B cell (primary cell): ENCODE data around the gene ALG9. TPM values are rescaled to one million over a fixed set of nuclear protein-coding genes. Genes with fewer than 3 reads are reported as not detected.

Experiments
- ATAC-seq: fragments of 200-7000 bp; cut with Tn5 transposase; one replicate; pipeline ENCODE4 v1.10.0; 2021; ENCODE audit warnings: low read depth, mild to moderate bottlenecking, moderate number of reproducible peaks, moderate library complexity
- CTCF ChIA-PET: fragments of 350-600 bp; sonication (Branson Sonifier 250); formaldehyde crosslinking; loops from one replicate; lab custom pipeline; 2021; ENCODE audit warnings: antibody characterized with exemption, inconsistent platforms; lab: Charles Lee
- POLR2A ChIA-PET: fragments of 350-600 bp; sonication (Branson Sonifier 250); formaldehyde crosslinking; loops from one replicate; lab custom pipeline; 2021; ENCODE audit warnings: antibody characterized with exemption; lab: Charles Lee
- DNase-seq: peaks from one replicate; pipeline ENCODE4 v3.0.0; 2013
- H2AFZ ChIP-seq: 2 replicates; pipeline ENCODE4 v1.6.1; 2012; ENCODE audit warnings: mild to moderate bottlenecking, low read depth, low read length; ENCODE audit not compliant: insufficient read depth, poor library complexity, severe bottlenecking
- H3K27ac ChIP-seq, 2 donors: 1 replicate in 1 of 2; 2 replicates in 1 of 2; pipeline ENCODE4 v1.5.1; 2012 to 2013; ENCODE audit warnings: low read length in 2 of 2, mild to moderate bottlenecking in 2 of 2, moderate library complexity in 1 of 2
- H3K27me3 ChIP-seq, 4 experiments: fragments of 200-600 bp in 1 of 4; sonication (generic) in 1 of 4; replicated peaks in 1 of 4; 1 replicate in 2 of 4; 2 replicates in 2 of 4; pipeline versions ENCODE4 v1.6.1 to v1.7.0; 2013 to 2016; ENCODE audit warnings: low read length in 3 of 4, mild to moderate bottlenecking in 2 of 4, mixed read lengths in 1 of 4, moderate library complexity in 1 of 4; ENCODE audit not compliant: insufficient read depth in 4 of 4, control insufficient read depth in 3 of 4; ENCODE audit errors: control extremely low read depth in 1 of 4
- H3K36me3 ChIP-seq, 2 experiments: replicated peaks in 1 of 2; 1 replicate in 1 of 2; 2 replicates in 1 of 2; pipeline versions ENCODE4 v1.6.1 to v1.7.1; 2013; ENCODE audit warnings: low read length in 1 of 2; ENCODE audit not compliant: insufficient read depth in 2 of 2, control insufficient read depth in 1 of 2; ENCODE audit errors: control extremely low read depth in 1 of 2, extremely low read depth in 1 of 2
- H3K4me1 ChIP-seq, 2 donors: fragments of 200-600 bp in 1 of 2; sonication (generic) in 1 of 2; 1 replicate in 1 of 2; 2 replicates in 1 of 2; pipeline versions ENCODE4 v1.5.1 to v1.6.1; 2013 to 2017; ENCODE audit warnings: low read length in 2 of 2; ENCODE audit not compliant: control insufficient read depth in 2 of 2, insufficient read depth in 2 of 2
- H3K4me2 ChIP-seq: replicated peaks from 2 replicates; pipeline ENCODE3; 2012; ENCODE audit warnings: mild to moderate bottlenecking, low read depth, low read length; ENCODE audit not compliant: poor library complexity, severe bottlenecking
- H3K4me3 ChIP-seq, 5 experiments: fragments of 200-600 bp in 1 of 5; sonication (generic) in 1 of 5; 1 replicate in 3 of 5; 2 replicates in 2 of 5; pipeline versions ENCODE4 v1.5.1 to v1.7.0; 2011 to 2016; ENCODE audit warnings: low read length in 4 of 5, mild to moderate bottlenecking in 4 of 5, low read depth in 2 of 5, control low read depth in 1 of 5, moderate library complexity in 1 of 5; ENCODE audit not compliant: insufficient read depth in 1 of 5; ENCODE audit errors: control extremely low read depth in 1 of 5, extremely low read depth in 1 of 5
- H3K79me2 ChIP-seq: fragments of 200-600 bp; sonication (generic); one replicate; pipeline ENCODE4 v1.6.0; 2016; ENCODE audit warnings: low read length; ENCODE audit not compliant: control insufficient read depth, insufficient read depth
- H3K9ac ChIP-seq: fragments of 200-600 bp; sonication (generic); 2 replicates; pipeline ENCODE4 v1.6.1; 2017; ENCODE audit warnings: mild to moderate bottlenecking, low read length, moderate library complexity
- H3K9me3 ChIP-seq, 3 donors: one replicate each; pipeline versions ENCODE4 v1.6.1 to v1.7.1; 2013; ENCODE audit warnings: low read length in 2 of 3; ENCODE audit not compliant: control insufficient read depth in 2 of 3, insufficient read depth in 1 of 3; ENCODE audit errors: control extremely low read depth in 1 of 3
- H4K20me1 ChIP-seq: 2 replicates; pipeline ENCODE4 v1.6.0; 2012; ENCODE audit warnings: mild to moderate bottlenecking, low read length; ENCODE audit not compliant: insufficient read depth, control insufficient read depth, poor library complexity, severe bottlenecking
- H3K27ac Mint-ChIP-seq: one replicate; pipeline ENCODE4 v1.8.0; 2021; ENCODE audit warnings: mixed read lengths
- H3K27me3 Mint-ChIP-seq: one replicate; pipeline ENCODE4 v1.8.0; 2021; ENCODE audit warnings: mixed read lengths
- H3K4me1 Mint-ChIP-seq: one replicate; pipeline ENCODE4 v1.8.0; 2021; ENCODE audit warnings: mixed read lengths
- H3K4me3 Mint-ChIP-seq: one replicate; pipeline ENCODE4 v1.8.0; 2021; ENCODE audit warnings: mixed read lengths
- H3K9me3 Mint-ChIP-seq: one replicate; pipeline ENCODE4 v1.8.0; 2022; ENCODE audit warnings: mixed read lengths; ENCODE audit not compliant: insufficient read depth
- EZH2 ChIP-seq: IDR thresholded peaks from 2 replicates; pipeline ENCODE4 v1.6.1; 2012; ENCODE audit warnings: borderline replicate concordance, low read depth, mild to moderate bottlenecking, moderate library complexity, low read length; ENCODE audit not compliant: insufficient read depth, poor library complexity, severe bottlenecking
- WGBS: methylation state at CpG from one replicate; pipeline ENCODE4 v1.1.5; 2013; ENCODE audit warnings: missing lambda C conversion rate; ENCODE audit not compliant: insufficient coverage; 5-methylcytosine and 5-hydroxymethylcytosine counted together
- intact Hi-C: fragments of 100-400 bp; cut with micrococcal nuclease; formaldehyde crosslinking; loops from one replicate; pipeline ENCODE4 v1.10.0; 2022
- polyA minus RNA-seq: library from RNA; depleted of rRNA, polyadenylated mRNA; stranded (reverse); fragments of >200 nt; gene quantifications from 2 replicates; pipeline ENCODE4 v1.2.3, GENCODE V29; 2012
- polyA plus RNA-seq: library from polyadenylated mRNA; depleted of rRNA; stranded (reverse); fragments of >200 nt; gene quantifications from 2 replicates; pipeline ENCODE4 v1.2.3, GENCODE V29; 2012
- total RNA-seq, 2 donors: library from RNA; stranded (reverse); fragments of 120-200 nt in 1 of 2; gene quantifications; 1 replicate in 1 of 2; 2 replicates in 1 of 2; pipeline versions ENCODE4 v1.2.3 to v1.2.4, GENCODE V29; 2013 to 2022
- TF ChIP-seq, protein P1 (sequence below): fragments of 200-600 bp; IDR thresholded peaks from one replicate; pipeline ENCODE4 v1.8.0; 2022; ENCODE audit warnings: antibody characterized with exemption, mild to moderate bottlenecking

Gene ALG9, protein sequence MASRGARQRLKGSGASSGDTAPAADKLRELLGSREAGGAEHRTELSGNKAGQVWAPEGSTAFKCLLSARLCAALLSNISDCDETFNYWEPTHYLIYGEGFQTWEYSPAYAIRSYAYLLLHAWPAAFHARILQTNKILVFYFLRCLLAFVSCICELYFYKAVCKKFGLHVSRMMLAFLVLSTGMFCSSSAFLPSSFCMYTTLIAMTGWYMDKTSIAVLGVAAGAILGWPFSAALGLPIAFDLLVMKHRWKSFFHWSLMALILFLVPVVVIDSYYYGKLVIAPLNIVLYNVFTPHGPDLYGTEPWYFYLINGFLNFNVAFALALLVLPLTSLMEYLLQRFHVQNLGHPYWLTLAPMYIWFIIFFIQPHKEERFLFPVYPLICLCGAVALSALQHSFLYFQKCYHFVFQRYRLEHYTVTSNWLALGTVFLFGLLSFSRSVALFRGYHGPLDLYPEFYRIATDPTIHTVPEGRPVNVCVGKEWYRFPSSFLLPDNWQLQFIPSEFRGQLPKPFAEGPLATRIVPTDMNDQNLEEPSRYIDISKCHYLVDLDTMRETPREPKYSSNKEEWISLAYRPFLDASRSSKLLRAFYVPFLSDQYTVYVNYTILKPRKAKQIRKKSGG
- 23.9 and 29.9 TPM in 2 replicates for total RNA-seq
- 18.5 TPM for total RNA-seq (2013)
- 21.2 and 22.1 TPM in 2 replicates for polyA plus RNA-seq
- 8.1 and 18.2 TPM in 2 replicates for polyA minus RNA-seq

DNA sequence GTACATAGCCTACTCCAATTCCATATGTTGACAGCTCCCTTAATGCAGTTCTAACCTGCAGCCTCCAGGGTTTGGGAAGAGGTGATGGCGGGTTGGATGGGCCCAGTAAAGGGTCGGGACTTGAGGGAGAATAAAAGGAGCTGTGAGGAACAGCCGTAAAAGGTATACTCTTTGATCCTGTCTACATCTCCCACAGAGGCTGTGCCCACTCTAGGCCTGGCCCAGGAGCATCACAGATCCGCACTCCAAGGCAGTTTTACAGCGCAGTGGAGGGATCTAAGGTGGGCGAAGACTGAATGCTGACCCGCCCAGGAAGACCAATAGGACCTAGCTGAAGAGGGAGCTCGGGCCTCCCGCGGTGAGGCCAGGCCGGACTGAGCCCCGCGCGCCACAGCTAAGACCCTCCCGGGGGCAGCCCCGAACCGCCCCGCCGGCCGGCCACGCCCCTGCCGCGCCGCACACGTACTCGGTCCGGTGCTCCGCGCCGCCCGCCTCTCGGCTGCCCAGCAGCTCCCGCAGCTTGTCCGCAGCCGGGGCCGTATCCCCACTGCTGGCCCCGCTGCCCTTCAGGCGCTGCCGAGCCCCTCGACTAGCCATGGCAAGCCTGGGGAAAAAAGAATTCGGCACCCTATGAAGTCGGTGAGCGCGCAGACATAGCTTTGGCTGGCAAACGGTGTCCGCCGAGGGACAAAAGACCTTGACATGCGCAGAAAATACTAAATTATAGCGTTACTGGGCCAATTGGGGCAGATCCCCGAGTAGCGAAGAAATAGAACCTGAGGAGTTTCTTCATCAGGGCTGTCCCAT is at the start of gene ALG9:
Gene ALG9 (minus strand): TSS at position 696 of the 807 bp plus-strand sequence. CDS start 99 bp downstream, at position 597.
- H3K4me3 ChIP-seq = peak within 1 kb of the TSS; percentile 62 to 81 (median 80)
- H4K20me1 ChIP-seq = no peaks in the 10 kb centered on the region
- peak within 1 kb of the TSS; percentile 94 for H3K27ac Mint-ChIP-seq
- CTCF ChIA-PET = interaction anchor here (0.6 to 2.1 kb wide), 16 partner anchors 7 to 409 kb away, joined by 3 to 10 read pairs (median 4); no protein-coding TSS in a partner anchor
- POLR2A ChIA-PET = interaction anchor here (0.6 to 1.5 kb wide), 6 partner anchors 9 to 269 kb away, joined by 3 to 5 read pairs (median 3); partner anchors contain the start of genes SDHD, SIK2 and TIMM8B
- H3K4me2 ChIP-seq = peak within 1 kb of the TSS; percentile 81
- ATAC-seq (peak; percentile 94), DNase-seq (peak; percentile 94)
- peak within 1 kb of the TSS; percentile 87 for H3K9ac ChIP-seq
- H3K4me1 ChIP-seq = peaks cover 13 to 14% of the 10 kb centered on the region in 2 donors
- peaks cover 4 to 21% of the 10 kb centered on the region in 2 experiments for H3K36me3 ChIP-seq
- peaks cover 17% of the 10 kb centered on the region for H3K4me1 Mint-ChIP-seq
- H3K27me3 Mint-ChIP-seq = no peaks in the 10 kb centered on the region
- TF ChIP-seq, protein P1, sequence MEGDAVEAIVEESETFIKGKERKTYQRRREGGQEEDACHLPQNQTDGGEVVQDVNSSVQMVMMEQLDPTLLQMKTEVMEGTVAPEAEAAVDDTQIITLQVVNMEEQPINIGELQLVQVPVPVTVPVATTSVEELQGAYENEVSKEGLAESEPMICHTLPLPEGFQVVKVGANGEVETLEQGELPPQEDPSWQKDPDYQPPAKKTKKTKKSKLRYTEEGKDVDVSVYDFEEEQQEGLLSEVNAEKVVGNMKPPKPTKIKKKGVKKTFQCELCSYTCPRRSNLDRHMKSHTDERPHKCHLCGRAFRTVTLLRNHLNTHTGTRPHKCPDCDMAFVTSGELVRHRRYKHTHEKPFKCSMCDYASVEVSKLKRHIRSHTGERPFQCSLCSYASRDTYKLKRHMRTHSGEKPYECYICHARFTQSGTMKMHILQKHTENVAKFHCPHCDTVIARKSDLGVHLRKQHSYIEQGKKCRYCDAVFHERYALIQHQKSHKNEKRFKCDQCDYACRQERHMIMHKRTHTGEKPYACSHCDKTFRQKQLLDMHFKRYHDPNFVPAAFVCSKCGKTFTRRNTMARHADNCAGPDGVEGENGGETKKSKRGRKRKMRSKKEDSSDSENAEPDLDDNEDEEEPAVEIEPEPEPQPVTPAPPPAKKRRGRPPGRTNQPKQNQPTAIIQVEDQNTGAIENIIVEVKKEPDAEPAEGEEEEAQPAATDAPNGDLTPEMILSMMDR = no peak
- TF ChIP-seq EZH2 = no peak
- intact Hi-C loops = loop anchor here (1.0 to 2.0 kb wide), 5 partner anchors 8 to 269 kb away; partner anchors contain the start of genes CFAP68, FDXACB1, SDHD and SIK2
- H3K27me3 ChIP-seq = no peaks in the 10 kb centered on the region
- peak within 1 kb of the TSS; percentile 94 for H3K4me3 Mint-ChIP-seq
- under 1% methylated on average over 48 of the region's 51 CpGs for WGBS
- peak within 1 kb of the TSS; percentile 72 to 91 for H3K27ac ChIP-seq
- peaks cover 9% of the 10 kb centered on the region for H3K79me2 ChIP-seq
- H2AFZ ChIP-seq = peak within 1 kb of the TSS; percentile 86
- no peaks in the 10 kb centered on the region for H3K9me3 Mint-ChIP-seq
- H3K9me3 ChIP-seq = no peaks in the 10 kb centered on the region
